ENCODE results near the gene EPB41.
"Not testable (repeated sequence)": the region's sequence is repeated elsewhere in the genome, so short reads cannot be mapped to it uniquely, and the experiment has no call there.

Gene EPB41

GRCh38 chr1:28914228-28915030 is at the start of gene EPB41:
Gene EPB41 (plus strand): TSS chr1:28914569. CDS start chr1:28987438, 72,869 bp downstream.
- peak; percentile 87 for DNase-seq (ENCODE audit: low spot score)

GRCh38 chr1:28864695-28865094 is 49.7 kb upstream of the EPB41 start:
- no peak for DNase-seq (ENCODE audit: low spot score)

GRCh38 chr1:28865997-28866650 is 48.2 kb upstream of the EPB41 start:
- DNase-seq (ENCODE audit: low spot score): no peak

GRCh38 chr1:28867850-28868249 is 46.5 kb upstream of the EPB41 start:
- DNase-seq (ENCODE audit: low spot score): no peak

- no peak for DNase-seq (ENCODE audit: low spot score)
Measured at GRCh38 chr1:28869952-28870351, 44.4 kb upstream of the EPB41 start.

- DNase-seq (ENCODE audit: low spot score): no peak
Measured at GRCh38 chr1:28871631-28872401, 42.6 kb upstream of the EPB41 start.

GRCh38 chr1:28875134-28875533 is 39.2 kb upstream of the EPB41 start:
- DNase-seq (ENCODE audit: low spot score): not testable (repeated sequence)

GRCh38 chr1:28877132-28877781 is 37.1 kb upstream of the EPB41 start:
- DNase-seq (ENCODE audit: low spot score): peak; percentile 82

- DNase-seq (ENCODE audit: low spot score): no peak
Measured at GRCh38 chr1:28878796-28879195, 35.6 kb upstream of the EPB41 start.

GRCh38 chr1:28882009-28882628 is 32.2 kb upstream of the EPB41 start:
- DNase-seq (ENCODE audit: low spot score): peak; percentile 60

GRCh38 chr1:28883242-28883616 is 31.1 kb upstream of the EPB41 start:
- DNase-seq (ENCODE audit: low spot score): no peak

- DNase-seq (ENCODE audit: low spot score): no peak
Measured at GRCh38 chr1:28885472-28885877, 28.9 kb upstream of the EPB41 start.

GRCh38 chr1:28885977-28886730 is 28.2 kb upstream of the EPB41 start:
- DNase-seq (ENCODE audit: low spot score): no peak

- peak; percentile 74 for DNase-seq (ENCODE audit: low spot score)
Measured at GRCh38 chr1:28886731-28887418, 27.5 kb upstream of the EPB41 start.

GRCh38 chr1:28887419-28887834 is 26.9 kb upstream of the EPB41 start:
- DNase-seq (ENCODE audit: low spot score): no peak

- no peak for DNase-seq (ENCODE audit: low spot score)
Measured at GRCh38 chr1:28887835-28888682, 26.3 kb upstream of the EPB41 start.

GRCh38 chr1:28888915-28889314 is 25.5 kb upstream of the EPB41 start:
- DNase-seq (ENCODE audit: low spot score): no peak

GRCh38 chr1:28889357-28889756 is 25.0 kb upstream of the EPB41 start:
- DNase-seq (ENCODE audit: low spot score): no peak

GRCh38 chr1:28890435-28890834 is 23.9 kb upstream of the EPB41 start:
- DNase-seq (ENCODE audit: low spot score): no peak
